SK-N-SH treated with all-trans-retinoic acid at 6 μM for 48 hours (cell line): ENCODE data around the gene SPP1.

ENCODE experiments used
- ATAC-seq: fragments of 200-7000 bp; cut with Tn5 transposase; 3 replicates; pipeline ENCODE4 v1.9.1; 2020; ENCODE audit warnings: mild to moderate bottlenecking, moderate library complexity
- ARNTL ChIP-seq: fragments of 450-650 bp; formaldehyde crosslinking; IDR thresholded peaks from 2 replicates; pipeline ENCODE4 v1.5.0; 2020; ENCODE audit warnings: low read depth, mild to moderate bottlenecking, moderate library complexity, borderline replicate concordance
- BACH2 ChIP-seq: fragments of 250-450 bp; sonication (Bioruptor Pico); IDR thresholded peaks from 2 replicates; pipeline ENCODE4 v1.9.0; 2021; ENCODE audit warnings: mild to moderate bottlenecking, borderline replicate concordance
- CSDC2 ChIP-seq: fragments of 250-450 bp; sonication (Bioruptor Pico); IDR thresholded peaks from 2 replicates; pipeline ENCODE4 v1.5.0; 2020; ENCODE audit warnings: mild to moderate bottlenecking, moderate library complexity
- ESRRG ChIP-seq: fragments of 250-450 bp; sonication (Bioruptor Pico); IDR thresholded peaks from 2 replicates; pipeline ENCODE4 v1.6.1; 2021; ENCODE audit warnings: mild to moderate bottlenecking
- GLIS3 ChIP-seq: fragments of 250-450 bp; sonication (Bioruptor Pico); IDR thresholded peaks from 2 replicates; pipeline ENCODE4 v1.5.0; 2020; ENCODE audit warnings: mild to moderate bottlenecking, moderate library complexity
- OSR1 ChIP-seq: fragments of 250-450 bp; sonication (Bioruptor Pico); IDR thresholded peaks from 2 replicates; pipeline ENCODE4 v1.8.0; 2022; ENCODE audit warnings: moderate library complexity, mild to moderate bottlenecking, inconsistent platforms
- PPARA ChIP-seq: fragments of 250-450 bp; sonication (Bioruptor Pico); IDR thresholded peaks from 2 replicates; pipeline ENCODE4 v1.5.0; 2020; ENCODE audit warnings: mild to moderate bottlenecking, borderline replicate concordance
- RARB ChIP-seq: fragments of 250-450 bp; sonication (Bioruptor Pico); IDR thresholded peaks from 2 replicates; pipeline ENCODE4 v1.8.0; 2021; ENCODE audit warnings: mild to moderate bottlenecking, moderate library complexity
- SNAI2 ChIP-seq: fragments of 250-450 bp; sonication (Bioruptor Pico); IDR thresholded peaks from 2 replicates; pipeline ENCODE4 v1.5.0; 2020; ENCODE audit warnings: mild to moderate bottlenecking, moderate library complexity
- TCF4 ChIP-seq: fragments of 250-450 bp; sonication (Bioruptor Pico); IDR thresholded peaks from 2 replicates; pipeline ENCODE4 v1.8.0; 2021; ENCODE audit warnings: mild to moderate bottlenecking, moderate library complexity, borderline replicate concordance
- TOX ChIP-seq: fragments of 250-450 bp; sonication (Bioruptor Pico); IDR thresholded peaks from 2 replicates; pipeline ENCODE4 v1.8.0; 2021; ENCODE audit warnings: mild to moderate bottlenecking, moderate library complexity, borderline replicate concordance
- ZC3H10 ChIP-seq: fragments of 250-450 bp; sonication (Bioruptor Pico); IDR thresholded peaks from 2 replicates; pipeline ENCODE4 v1.5.1; 2021; ENCODE audit warnings: mild to moderate bottlenecking, moderate library complexity
- ZFP3 ChIP-seq: fragments of 250-450 bp; sonication (Bioruptor Pico); IDR thresholded peaks from 2 replicates; pipeline ENCODE4 v1.5.0; 2020; ENCODE audit warnings: mild to moderate bottlenecking, moderate library complexity
- ZFP30 ChIP-seq: fragments of 450-650 bp; formaldehyde crosslinking; IDR thresholded peaks from 2 replicates; pipeline ENCODE4 v1.5.0; 2022; ENCODE audit warnings: mild to moderate bottlenecking, moderate library complexity
- ZNF565 ChIP-seq: fragments of 450-650 bp; formaldehyde crosslinking; conservative IDR thresholded peaks from 2 replicates; pipeline ENCODE4 v1.5.0; 2020; ENCODE audit warnings: low read depth, mild to moderate bottlenecking, moderate library complexity
- ZNF70 ChIP-seq: fragments of 450-650 bp; formaldehyde crosslinking; IDR thresholded peaks from 2 replicates; pipeline ENCODE4 v1.5.0; 2020; ENCODE audit warnings: mild to moderate bottlenecking, moderate library complexity
- ZNF8 ChIP-seq: fragments of 450-650 bp; formaldehyde crosslinking; IDR thresholded peaks from 2 replicates; pipeline ENCODE4 v1.5.0; 2020; ENCODE audit warnings: mild to moderate bottlenecking, moderate library complexity
- TF ChIP-seq, protein P1 (sequence below): fragments of 250-450 bp; sonication (Bioruptor Pico); IDR thresholded peaks from 2 replicates; pipeline ENCODE4 v1.5.1; 2020; ENCODE audit warnings: low read depth, mild to moderate bottlenecking, moderate library complexity
- TF ChIP-seq, protein P2 (sequence below): fragments of 250-450 bp; sonication (Bioruptor Pico); IDR thresholded peaks from 2 replicates; pipeline ENCODE4 v1.8.0; 2021; ENCODE audit warnings: low read depth, mild to moderate bottlenecking, moderate library complexity, borderline replicate concordance
- TF ChIP-seq, protein P3 (sequence below): fragments of 250-450 bp; sonication (Bioruptor Pico); IDR thresholded peaks from 2 replicates; pipeline ENCODE4 v1.5.0; 2020; ENCODE audit warnings: mild to moderate bottlenecking, moderate library complexity
- TF ChIP-seq, protein P4 (sequence below): fragments of 250-450 bp; sonication (Bioruptor Pico); IDR thresholded peaks from 2 replicates; pipeline ENCODE4 v1.8.0; 2020; ENCODE audit warnings: mild to moderate bottlenecking, moderate library complexity, borderline replicate concordance
- TF ChIP-seq, protein P5 (sequence below): fragments of 250-450 bp; sonication (Bioruptor Pico); IDR thresholded peaks from 2 replicates; pipeline ENCODE4 v1.5.1; 2021; ENCODE audit warnings: mild to moderate bottlenecking, moderate library complexity

SPP1 gene

DNA sequence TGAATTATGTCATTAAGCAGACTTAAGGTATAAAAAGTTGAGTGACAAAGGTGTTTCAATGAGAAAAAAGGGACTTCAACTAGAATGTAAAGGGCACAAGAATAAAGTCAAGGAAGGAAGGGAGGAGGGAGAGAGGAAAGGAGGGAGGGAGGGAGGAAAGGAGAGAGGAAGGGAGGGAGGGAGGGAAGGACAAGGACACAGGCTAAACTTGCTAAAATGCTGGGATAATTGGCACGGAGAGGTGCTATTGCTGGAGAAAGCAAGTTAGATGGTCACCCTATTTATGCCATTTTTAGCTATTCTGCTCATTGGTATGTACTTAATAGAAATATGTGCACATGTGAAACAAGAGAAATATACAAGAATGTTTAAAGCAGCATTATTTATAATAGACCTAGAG is 44.9 kb upstream of the SPP1 start:
- no peak for ATAC-seq
- TF ChIP-seq, protein P1, sequence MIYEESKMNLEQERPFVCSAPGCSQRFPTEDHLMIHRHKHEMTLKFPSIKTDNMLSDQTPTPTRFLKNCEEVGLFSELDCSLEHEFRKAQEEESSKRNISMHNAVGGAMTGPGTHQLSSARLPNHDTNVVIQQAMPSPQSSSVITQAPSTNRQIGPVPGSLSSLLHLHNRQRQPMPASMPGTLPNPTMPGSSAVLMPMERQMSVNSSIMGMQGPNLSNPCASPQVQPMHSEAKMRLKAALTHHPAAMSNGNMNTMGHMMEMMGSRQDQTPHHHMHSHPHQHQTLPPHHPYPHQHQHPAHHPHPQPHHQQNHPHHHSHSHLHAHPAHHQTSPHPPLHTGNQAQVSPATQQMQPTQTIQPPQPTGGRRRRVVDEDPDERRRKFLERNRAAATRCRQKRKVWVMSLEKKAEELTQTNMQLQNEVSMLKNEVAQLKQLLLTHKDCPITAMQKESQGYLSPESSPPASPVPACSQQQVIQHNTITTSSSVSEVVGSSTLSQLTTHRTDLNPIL (CRISPR knock-in tag) = no peak
- TF ChIP-seq, protein P2, sequence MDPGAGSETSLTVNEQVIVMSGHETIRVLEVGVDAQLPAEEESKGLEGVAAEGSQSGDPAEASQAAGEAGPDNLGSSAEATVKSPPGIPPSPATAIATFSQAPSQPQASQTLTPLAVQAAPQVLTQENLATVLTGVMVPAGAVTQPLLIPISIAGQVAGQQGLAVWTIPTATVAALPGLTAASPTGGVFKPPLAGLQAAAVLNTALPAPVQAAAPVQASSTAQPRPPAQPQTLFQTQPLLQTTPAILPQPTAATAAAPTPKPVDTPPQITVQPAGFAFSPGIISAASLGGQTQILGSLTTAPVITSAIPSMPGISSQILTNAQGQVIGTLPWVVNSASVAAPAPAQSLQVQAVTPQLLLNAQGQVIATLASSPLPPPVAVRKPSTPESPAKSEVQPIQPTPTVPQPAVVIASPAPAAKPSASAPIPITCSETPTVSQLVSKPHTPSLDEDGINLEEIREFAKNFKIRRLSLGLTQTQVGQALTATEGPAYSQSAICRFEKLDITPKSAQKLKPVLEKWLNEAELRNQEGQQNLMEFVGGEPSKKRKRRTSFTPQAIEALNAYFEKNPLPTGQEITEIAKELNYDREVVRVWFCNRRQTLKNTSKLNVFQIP (CRISPR knock-in tag) = no peak
- TF ChIP-seq, protein P3, sequence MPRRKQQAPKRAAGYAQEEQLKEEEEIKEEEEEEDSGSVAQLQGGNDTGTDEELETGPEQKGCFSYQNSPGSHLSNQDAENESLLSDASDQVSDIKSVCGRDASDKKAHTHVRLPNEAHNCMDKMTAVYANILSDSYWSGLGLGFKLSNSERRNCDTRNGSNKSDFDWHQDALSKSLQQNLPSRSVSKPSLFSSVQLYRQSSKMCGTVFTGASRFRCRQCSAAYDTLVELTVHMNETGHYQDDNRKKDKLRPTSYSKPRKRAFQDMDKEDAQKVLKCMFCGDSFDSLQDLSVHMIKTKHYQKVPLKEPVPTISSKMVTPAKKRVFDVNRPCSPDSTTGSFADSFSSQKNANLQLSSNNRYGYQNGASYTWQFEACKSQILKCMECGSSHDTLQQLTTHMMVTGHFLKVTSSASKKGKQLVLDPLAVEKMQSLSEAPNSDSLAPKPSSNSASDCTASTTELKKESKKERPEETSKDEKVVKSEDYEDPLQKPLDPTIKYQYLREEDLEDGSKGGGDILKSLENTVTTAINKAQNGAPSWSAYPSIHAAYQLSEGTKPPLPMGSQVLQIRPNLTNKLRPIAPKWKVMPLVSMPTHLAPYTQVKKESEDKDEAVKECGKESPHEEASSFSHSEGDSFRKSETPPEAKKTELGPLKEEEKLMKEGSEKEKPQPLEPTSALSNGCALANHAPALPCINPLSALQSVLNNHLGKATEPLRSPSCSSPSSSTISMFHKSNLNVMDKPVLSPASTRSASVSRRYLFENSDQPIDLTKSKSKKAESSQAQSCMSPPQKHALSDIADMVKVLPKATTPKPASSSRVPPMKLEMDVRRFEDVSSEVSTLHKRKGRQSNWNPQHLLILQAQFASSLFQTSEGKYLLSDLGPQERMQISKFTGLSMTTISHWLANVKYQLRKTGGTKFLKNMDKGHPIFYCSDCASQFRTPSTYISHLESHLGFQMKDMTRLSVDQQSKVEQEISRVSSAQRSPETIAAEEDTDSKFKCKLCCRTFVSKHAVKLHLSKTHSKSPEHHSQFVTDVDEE (CRISPR knock-in tag) = no peak
- TF ChIP-seq ZFP3 (CRISPR knock-in tag) = no peak
- TF ChIP-seq SNAI2 (CRISPR knock-in tag) = no peak
- no peak for TF ChIP-seq TOX (CRISPR knock-in tag)
- no peak for TF ChIP-seq ESRRG (CRISPR knock-in tag)
- TF ChIP-seq TCF4 (CRISPR knock-in tag) = no peak
- TF ChIP-seq ZNF70 (CRISPR knock-in tag) = no peak
- TF ChIP-seq PPARA = no peak
- TF ChIP-seq, protein P4, sequence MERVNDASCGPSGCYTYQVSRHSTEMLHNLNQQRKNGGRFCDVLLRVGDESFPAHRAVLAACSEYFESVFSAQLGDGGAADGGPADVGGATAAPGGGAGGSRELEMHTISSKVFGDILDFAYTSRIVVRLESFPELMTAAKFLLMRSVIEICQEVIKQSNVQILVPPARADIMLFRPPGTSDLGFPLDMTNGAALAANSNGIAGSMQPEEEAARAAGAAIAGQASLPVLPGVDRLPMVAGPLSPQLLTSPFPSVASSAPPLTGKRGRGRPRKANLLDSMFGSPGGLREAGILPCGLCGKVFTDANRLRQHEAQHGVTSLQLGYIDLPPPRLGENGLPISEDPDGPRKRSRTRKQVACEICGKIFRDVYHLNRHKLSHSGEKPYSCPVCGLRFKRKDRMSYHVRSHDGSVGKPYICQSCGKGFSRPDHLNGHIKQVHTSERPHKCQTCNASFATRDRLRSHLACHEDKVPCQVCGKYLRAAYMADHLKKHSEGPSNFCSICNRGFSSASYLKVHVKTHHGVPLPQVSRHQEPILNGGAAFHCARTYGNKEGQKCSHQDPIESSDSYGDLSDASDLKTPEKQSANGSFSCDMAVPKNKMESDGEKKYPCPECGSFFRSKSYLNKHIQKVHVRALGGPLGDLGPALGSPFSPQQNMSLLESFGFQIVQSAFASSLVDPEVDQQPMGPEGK (CRISPR knock-in tag) = no peak
- TF ChIP-seq BACH2 = no peak
- no peak for TF ChIP-seq GLIS3 (CRISPR knock-in tag)

DNA sequence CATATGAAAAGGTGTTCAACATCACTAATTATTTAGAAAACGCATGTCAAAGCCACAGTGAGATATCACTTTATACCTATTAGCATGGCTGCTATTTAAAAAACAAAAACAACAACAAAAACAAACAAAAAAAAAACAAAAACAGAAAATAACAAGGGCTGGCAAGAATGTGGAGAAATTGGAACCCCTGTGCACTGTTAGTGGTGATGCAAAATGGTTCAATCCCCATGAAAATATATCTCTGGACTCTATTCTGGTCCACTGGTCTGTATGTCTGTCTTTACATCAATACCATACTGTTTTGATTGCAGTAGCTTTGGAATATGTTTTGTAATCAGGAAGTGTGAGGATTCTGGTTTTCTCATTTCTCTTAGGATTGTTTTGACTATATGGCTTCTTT is 43.6 kb upstream of the SPP1 start:
- no peak for ATAC-seq
- no peak for TF ChIP-seq ZFP3 (CRISPR knock-in tag)
- no peak for TF ChIP-seq ZNF565 (CRISPR knock-in tag)
- TF ChIP-seq, protein P4 (CRISPR knock-in tag) = no peak
- no peak for TF ChIP-seq PPARA
- TF ChIP-seq OSR1 (CRISPR knock-in tag) = no peak
- no peak for TF ChIP-seq BACH2
- no peak for TF ChIP-seq GLIS3 (CRISPR knock-in tag)
- TF ChIP-seq ZFP30 (CRISPR knock-in tag) = no peak
- no peak for TF ChIP-seq TCF4 (CRISPR knock-in tag)
- no peak for TF ChIP-seq TOX (CRISPR knock-in tag)
- no peak for TF ChIP-seq RARB (CRISPR knock-in tag)
- no peak for TF ChIP-seq ZC3H10 (CRISPR knock-in tag)
- TF ChIP-seq, protein P5, sequence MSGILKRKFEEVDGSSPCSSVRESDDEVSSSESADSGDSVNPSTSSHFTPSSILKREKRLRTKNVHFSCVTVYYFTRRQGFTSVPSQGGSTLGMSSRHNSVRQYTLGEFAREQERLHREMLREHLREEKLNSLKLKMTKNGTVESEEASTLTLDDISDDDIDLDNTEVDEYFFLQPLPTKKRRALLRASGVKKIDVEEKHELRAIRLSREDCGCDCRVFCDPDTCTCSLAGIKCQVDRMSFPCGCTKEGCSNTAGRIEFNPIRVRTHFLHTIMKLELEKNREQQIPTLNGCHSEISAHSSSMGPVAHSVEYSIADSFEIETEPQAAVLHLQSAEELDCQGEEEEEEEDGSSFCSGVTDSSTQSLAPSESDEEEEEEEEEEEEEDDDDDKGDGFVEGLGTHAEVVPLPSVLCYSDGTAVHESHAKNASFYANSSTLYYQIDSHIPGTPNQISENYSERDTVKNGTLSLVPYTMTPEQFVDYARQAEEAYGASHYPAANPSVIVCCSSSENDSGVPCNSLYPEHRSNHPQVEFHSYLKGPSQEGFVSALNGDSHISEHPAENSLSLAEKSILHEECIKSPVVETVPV (CRISPR knock-in tag) = no peak
- TF ChIP-seq CSDC2 = no peak
- TF ChIP-seq, protein P2 (CRISPR knock-in tag) = no peak
- TF ChIP-seq ARNTL (CRISPR knock-in tag) = no peak
- no peak for TF ChIP-seq ZNF8 (CRISPR knock-in tag)
- no peak for TF ChIP-seq SNAI2 (CRISPR knock-in tag)
- TF ChIP-seq, protein P1 (CRISPR knock-in tag) = no peak
